ENCODE results near the gene DBI. TPM values are rescaled to one million over a fixed set of nuclear protein-coding genes. Genes with fewer than 3 reads are reported as not detected.

DBI gene
- total RNA-seq, 2 donors from 2014 or later, result 145 to 324 TPM

GRCh38 chr2:119333833-119334232 lies 32.9 kb upstream of the DBI start:
- H3K36me3 ChIP-seq, result no peaks in the 10 kb centered on the region
- no peak for TF ChIP-seq POLR2A (IDR thresholded peaks at IDR 0.05)
- no peak for TF ChIP-seq CTCF (IDR thresholded peaks at IDR 0.05)
- no peak for TF ChIP-seq POLR2AphosphoS5 (IDR thresholded peaks at IDR 0.05)
- 95% methylated on average over 2 of the region's 2 CpGs for WGBS
- H3K27me3 ChIP-seq (replicated peaks; ENCODE audit: insufficient read depth), result no peaks in the 10 kb centered on the region
- no peaks in the 10 kb centered on the region for H3K4me1 ChIP-seq (replicated peaks)
- H3K9me3 ChIP-seq, result no peaks in the 10 kb centered on the region
- DNase-seq (ENCODE audit: low spot score), result no peak
- no peak overlapping the region for H3K4me3 ChIP-seq
- intact Hi-C loops (cut with DNase I), result no loop called here
- no peak overlapping the region for H3K27ac ChIP-seq

GRCh38 chr2:119337749-119338148 lies 29.0 kb upstream of the DBI start:
- H3K9me3 ChIP-seq, result no peaks in the 10 kb centered on the region
- TF ChIP-seq POLR2A (IDR thresholded peaks at IDR 0.05), result no peak
- peak; percentile 80 for TF ChIP-seq POLR2AphosphoS5 (IDR thresholded peaks at IDR 0.05)
- TF ChIP-seq CTCF (IDR thresholded peaks at IDR 0.05), result no peak
- no peak for DNase-seq (ENCODE audit: low spot score)
- WGBS, result 49% methylated on average over 2 of the region's 2 CpGs
- no peaks in the 10 kb centered on the region for H3K4me1 ChIP-seq (replicated peaks)
- H3K27me3 ChIP-seq (replicated peaks; ENCODE audit: insufficient read depth), result no peaks in the 10 kb centered on the region
- H3K4me3 ChIP-seq, result no peak overlapping the region
- H3K36me3 ChIP-seq, result no peaks in the 10 kb centered on the region
- intact Hi-C loops (cut with DNase I), result no loop called here
- H3K27ac ChIP-seq, result peak overlapping the region in 1 of 2 donors; percentile 75

- TF ChIP-seq POLR2A (IDR thresholded peaks at IDR 0.05), result no peak
- H3K9me3 ChIP-seq, result no peaks in the 10 kb centered on the region
- no peak for DNase-seq (ENCODE audit: low spot score)
- no peaks in the 10 kb centered on the region for H3K4me1 ChIP-seq (replicated peaks)
- H3K27ac ChIP-seq, result peak overlapping the region in 1 of 2 donors; percentile 75
- intact Hi-C loops (cut with DNase I), result no loop called here
- no peaks in the 10 kb centered on the region for H3K36me3 ChIP-seq
- no peak overlapping the region for H3K4me3 ChIP-seq
- no peaks in the 10 kb centered on the region for H3K27me3 ChIP-seq (replicated peaks; ENCODE audit: insufficient read depth)
- WGBS, result 73% methylated on average over 2 of the region's 2 CpGs
These were observed 28.5 kb upstream of the DBI start for GRCh38 chr2:119338272-119338671.

- intact Hi-C loops (cut with DNase I), result no loop called here
- Histone ChIP-seq H3K36me3 (no peaks in the 10 kb centered on the region), H3K27me3 (replicated peaks; ENCODE audit: insufficient read depth) (no peaks in the 10 kb centered on the region), H3K4me3 (no peak overlapping the region), H3K4me1 (replicated peaks) (no peaks in the 10 kb centered on the region), H3K9me3 (no peaks in the 10 kb centered on the region), H3K27ac (peak overlapping the region in 1 of 2 donors; percentile 75)
- no peak for DNase-seq (ENCODE audit: low spot score)
- 84% methylated on average over 6 of the region's 6 CpGs for WGBS
- TF ChIP-seq CTCF (IDR thresholded peaks at IDR 0.05) (no peak), POLR2AphosphoS5 (IDR thresholded peaks at IDR 0.05) (no peak), POLR2A (IDR thresholded peaks at IDR 0.05) (no peak)
These were observed 27.8 kb upstream of the DBI start for GRCh38 chr2:119338826-119339561.

- 97% methylated on average over 7 of the region's 7 CpGs for WGBS
- Histone ChIP-seq H3K27ac (no peak overlapping the region), H3K9me3 (no peaks in the 10 kb centered on the region), H3K4me3 (no peak overlapping the region), H3K27me3 (replicated peaks; ENCODE audit: insufficient read depth) (no peaks in the 10 kb centered on the region), H3K36me3 (no peaks in the 10 kb centered on the region), H3K4me1 (replicated peaks) (no peaks in the 10 kb centered on the region)
- TF ChIP-seq CTCF (IDR thresholded peaks at IDR 0.05) (no peak), POLR2A (IDR thresholded peaks at IDR 0.05) (no peak), POLR2AphosphoS5 (IDR thresholded peaks at IDR 0.05) (no peak)
- intact Hi-C loops (cut with DNase I), result no loop called here
- no peak for DNase-seq (ENCODE audit: low spot score)
These were observed 27.2 kb upstream of the DBI start for GRCh38 chr2:119339562-119339923.

Measured in prostate gland (tissue), 2 donors.